Measurements from ENCODE around the gene TMEM201. TPM values are rescaled to one million over a fixed set of nuclear protein-coding genes. Genes with fewer than 3 reads are reported as not detected.
A peak's percentile ranks its signal among the peaks of the same experiment; 100 is the strongest.

Gene TMEM201
- total and polyA plus RNA-seq, 9 of the 15 experiments (the other 6 are each of a cell fraction or from before 2014, with no cell fraction given): 0.42 to 51.3 (median 7.4) TPM

DNA sequence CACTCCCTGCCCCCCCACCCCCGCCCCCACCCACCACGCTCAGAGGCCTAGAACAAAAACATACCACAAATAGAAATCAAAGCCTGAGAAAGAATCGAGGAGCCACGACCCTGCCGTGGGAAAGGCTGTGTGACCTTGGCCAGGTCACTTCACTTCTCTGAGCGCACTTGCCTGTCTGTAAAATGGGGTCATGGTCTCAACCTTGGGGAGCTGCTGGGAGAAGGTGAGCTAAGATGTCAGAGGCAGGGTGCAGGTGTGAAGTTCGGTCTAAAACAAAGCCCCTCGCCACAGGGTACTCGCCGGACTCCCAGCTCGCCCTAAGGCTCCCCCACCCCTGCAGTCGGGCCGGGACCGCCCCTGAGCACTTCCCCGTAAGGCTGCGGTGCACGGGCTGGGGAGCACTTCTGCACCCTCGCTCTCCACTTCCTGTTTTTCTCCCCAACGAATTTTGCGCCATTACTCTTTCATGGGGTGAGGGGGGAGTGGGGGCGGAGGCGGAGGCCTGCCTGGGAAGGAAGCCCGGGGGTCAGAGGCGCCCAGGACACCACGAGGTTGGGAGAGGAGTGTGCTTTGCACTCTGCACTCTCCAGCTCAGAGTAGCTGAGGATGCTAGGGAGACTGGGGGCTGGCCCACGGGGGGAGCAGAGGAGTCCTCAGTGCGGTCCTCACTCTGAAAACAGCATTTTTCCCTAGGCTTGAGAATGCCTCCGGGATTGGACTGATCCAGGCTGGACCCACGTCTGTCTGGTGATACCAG is 40.9 kb downstream of the TMEM201 start (continued):
- TF ChIP-seq KDM1A (IDR thresholded peaks at IDR 0.05) (peak; percentile 78 to 92), NFYB (IDR thresholded peaks at IDR 0.05; ENCODE audit: extremely low read depth, insufficient read length) (no peak), PHF8 (IDR thresholded peaks at IDR 0.05; ENCODE audit: borderline replicate concordance, low read length) (peak; percentile 8; the same call in 1 of the 2 replicates), ILF3 (IDR thresholded peaks at IDR 0.05; ENCODE audit: borderline replicate concordance) (no peak), SPI1 (IDR thresholded peaks at IDR 0.05; ENCODE audit: borderline replicate concordance, low read depth, low read length) (peak; percentile 99), NR2C2 (CRISPR knock-in tag; IDR thresholded peaks at IDR 0.05) (no peak), NR2C2 (tag; IDR thresholded peaks at IDR 0.05) (0 out of 2 replicates have a peak, but pooled peaks have one; percentile 30), BRD9 (IDR thresholded peaks at IDR 0.05; ENCODE audit: low read depth, partially characterized antibody) (peak; percentile 36), BCOR (IDR thresholded peaks at IDR 0.05) (peak; percentile 99), FIP1L1 (IDR thresholded peaks at IDR 0.05; ENCODE audit: low read depth, low read length, poor library complexity, severe bottlenecking) (no peak), BRD4 (IDR thresholded peaks at IDR 0.05) (0 out of 2 replicates have a peak, but pooled peaks have one; percentile 38), SMARCA5 (IDR thresholded peaks at IDR 0.05) (peak; percentile 99), YY1 (IDR thresholded peaks at IDR 0.05; ENCODE audit: borderline replicate concordance in 1 of 3, control insufficient read depth in 1 of 3, extremely low read depth in 1 of 3, insufficient read depth in 3 of 3, insufficient read length in 1 of 3, insufficient replicate concordance in 2 of 3, low read depth in 1 of 3, low read length in 2 of 3) (peak in 1 of 3 experiments; percentile 65), ZNF316 (IDR thresholded peaks at IDR 0.05) (no peak), ZFX (CRISPR knock-in tag; IDR thresholded peaks at IDR 0.05) (peak; percentile 46), PHF20 (IDR thresholded peaks at IDR 0.05; ENCODE audit: partially characterized antibody) (peak; percentile 72), NRF1 (conservative IDR thresholded peaks at IDR 0.05 in 1 of 2, IDR thresholded peaks at IDR 0.05 in 1 of 2) (0 out of 4 replicates have a peak, but pooled peaks of 1 of the 2 experiments have one; percentile 24), CBX3 (IDR thresholded peaks at IDR 0.05; ENCODE audit: borderline replicate concordance in 1 of 2, low read length in 2 of 2) (peak in 1 of 2 experiments; percentile 81; a peak in 2 of 3 replicates), CEBPZ (IDR thresholded peaks at IDR 0.05; ENCODE audit: borderline replicate concordance, low read depth, low read length) (no peak), TEAD4 (IDR thresholded peaks at IDR 0.05; ENCODE audit: low read length) (no peak), TEAD4 (CRISPR knock-in tag; IDR thresholded peaks at IDR 0.05; ENCODE audit: borderline replicate concordance) (no peak), ELF1 (tag; IDR thresholded peaks at IDR 0.05) (peak; percentile 65), ZFP36 (IDR thresholded peaks at IDR 0.05; ENCODE audit: low read depth, low read length, partially characterized antibody) (peak; percentile 88)
- TF ChIP-seq, protein P1, sequence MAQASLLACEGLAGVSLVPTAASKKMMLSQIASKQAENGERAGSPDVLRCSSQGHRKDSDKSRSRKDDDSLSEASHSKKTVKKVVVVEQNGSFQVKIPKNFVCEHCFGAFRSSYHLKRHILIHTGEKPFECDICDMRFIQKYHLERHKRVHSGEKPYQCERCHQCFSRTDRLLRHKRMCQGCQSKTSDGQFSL (CRISPR knock-in tag; IDR thresholded peaks at IDR 0.05): no peak; the same call in 1 of the 2 replicates
- TF ChIP-seq, protein P1 (tag; IDR thresholded peaks at IDR 0.05): peak in 1 of 2 experiments; percentile 50; a peak in 1 of 4 replicates

Measured in K562 (cell line).